OCI-LY3 (cell line): Measurements from ENCODE around the gene PRRT1.

Experiments used
- H2AFZ ChIP-seq: fragments of 200-600, 300-600 bp; shearing (Covaris generic); 2 replicates; pipeline ENCODE4 v1.6.0; 2014; ENCODE audit warnings: antibody characterized with exemption, low read depth, low read length
- H3K27ac ChIP-seq: fragments of 200-600, 300-600 bp; sonication (generic); 2 replicates; pipeline ENCODE4 v1.5.1; 2014; ENCODE audit warnings: mild to moderate bottlenecking, low read length, moderate library complexity, mixed read lengths
- H3K27me3 ChIP-seq: fragments of 200-600, 300-600 bp; sonication (generic); 2 replicates; pipeline ENCODE4 v1.6.1; 2014; ENCODE audit warnings: low read depth, low read length, mixed read lengths
- H3K36me3 ChIP-seq: fragments of 200-600, 300-600 bp; sonication (generic); replicated peaks from 2 replicates; pipeline ENCODE3; 2014; ENCODE audit warnings: low read depth, low read length, mixed read lengths
- H3K4me1 ChIP-seq: fragments of 300-600, 200-600 bp; sonication (generic); 2 replicates; pipeline ENCODE4 v1.6.1; 2014; ENCODE audit warnings: low read length, mixed read lengths
- H3K4me2 ChIP-seq: fragments of 200-600, 300-600 bp; sonication (generic); 2 replicates; pipeline ENCODE4 v1.6.1; 2014; ENCODE audit warnings: low read length, mixed read lengths
- H3K4me3 ChIP-seq: fragments of 300-600, 200-600 bp; sonication (generic); 2 replicates; pipeline ENCODE4 v1.5.1; 2014; ENCODE audit warnings: antibody characterized with exemption, mild to moderate bottlenecking, low read length, moderate library complexity
- H3K79me2 ChIP-seq: fragments of 300-600, 200-600 bp; shearing (Covaris generic); 2 replicates; pipeline ENCODE4 v1.6.1; 2014; ENCODE audit warnings: mild to moderate bottlenecking, low read length, mixed read lengths
- H3K9ac ChIP-seq: fragments of 300-600, 200-600 bp; shearing (Covaris generic); 2 replicates; pipeline ENCODE4 v1.6.0; 2014; ENCODE audit warnings: mild to moderate bottlenecking, low read length, moderate library complexity
- H3K9me3 ChIP-seq: fragments of 200-600, 300-600 bp; shearing (Covaris generic); 2 replicates; pipeline ENCODE4 v1.6.1; 2014; ENCODE audit warnings: low read length, mixed read lengths; ENCODE audit not compliant: insufficient read depth
- H4K20me1 ChIP-seq: fragments of 200-600, 300-600 bp; sonication (generic); 2 replicates; pipeline ENCODE4 v1.6.1; 2016; ENCODE audit warnings: low read length, mixed read lengths; ENCODE audit not compliant: insufficient read depth
- CTCF ChIP-seq: fragments of 200-600, 300-600 bp; sonication (generic); IDR thresholded peaks from 2 replicates; pipeline ENCODE4 v1.5.1; 2014; ENCODE audit warnings: antibody characterized with exemption, low read length, low read depth
- EZH2phosphoT487 ChIP-seq: fragments of 200-600 bp; shearing (Covaris generic); IDR thresholded peaks from 2 replicates; pipeline ENCODE4 v1.6.1; 2018; ENCODE audit warnings: antibody characterized with exemption, mixed run types, low read depth

PRRT1 gene

DNA sequence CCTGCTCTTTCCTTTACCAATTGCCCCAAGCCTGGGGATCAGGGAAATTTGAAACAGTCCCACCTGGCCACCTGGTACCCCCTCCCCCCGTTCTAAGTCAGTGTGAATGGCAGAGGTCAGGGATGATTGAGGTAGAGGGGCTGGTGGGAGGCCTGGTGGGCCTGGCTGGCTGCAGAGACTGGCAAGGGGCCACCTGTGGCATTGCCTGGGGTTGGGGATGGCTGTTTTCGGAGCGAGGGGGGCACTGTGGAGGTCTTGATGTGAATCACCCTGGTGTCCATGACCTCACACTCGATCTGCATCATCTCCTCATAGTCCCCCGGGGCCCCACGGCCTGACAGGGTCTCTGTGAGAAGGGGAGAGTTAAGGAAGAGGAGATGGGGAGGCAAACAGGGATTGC is 36.1 kb downstream of the PRRT1 start:
- Histone ChIP-seq H3K36me3 (peaks cover 6% of the 10 kb centered on the region), H2AFZ (no peak overlapping the region), H3K9ac (no peak overlapping the region), H3K4me3 (no peak overlapping the region), H3K27ac (no peak overlapping the region), H3K9me3 (no peaks in the 10 kb centered on the region), H4K20me1 (no peaks in the 10 kb centered on the region), H3K27me3 (no peaks in the 10 kb centered on the region), H3K79me2 (no peaks in the 10 kb centered on the region), H3K4me1 (no peaks in the 10 kb centered on the region; the same call in 1 of the 2 replicates), H3K4me2 (no peak overlapping the region)
- TF ChIP-seq CTCF (no peak), EZH2phosphoT487 (no peak)

GRCh38 chr6:32114796-32115195 is 36.9 kb downstream of the PRRT1 start:
- H3K9ac ChIP-seq: no peak overlapping the region
- no peak overlapping the region for H3K4me2 ChIP-seq
- H3K36me3 ChIP-seq: peaks cover 6% of the 10 kb centered on the region
- H3K4me1 ChIP-seq: no peaks in the 10 kb centered on the region; the same call in 1 of the 2 replicates
- no peaks in the 10 kb centered on the region for H3K27me3 ChIP-seq
- H3K4me3 ChIP-seq: no peak overlapping the region
- no peak overlapping the region for H2AFZ ChIP-seq
- no peaks in the 10 kb centered on the region for H4K20me1 ChIP-seq
- no peaks in the 10 kb centered on the region for H3K9me3 ChIP-seq
- no peaks in the 10 kb centered on the region for H3K79me2 ChIP-seq
- TF ChIP-seq EZH2phosphoT487 (no peak), CTCF (no peak)
- no peak overlapping the region for H3K27ac ChIP-seq

DNA sequence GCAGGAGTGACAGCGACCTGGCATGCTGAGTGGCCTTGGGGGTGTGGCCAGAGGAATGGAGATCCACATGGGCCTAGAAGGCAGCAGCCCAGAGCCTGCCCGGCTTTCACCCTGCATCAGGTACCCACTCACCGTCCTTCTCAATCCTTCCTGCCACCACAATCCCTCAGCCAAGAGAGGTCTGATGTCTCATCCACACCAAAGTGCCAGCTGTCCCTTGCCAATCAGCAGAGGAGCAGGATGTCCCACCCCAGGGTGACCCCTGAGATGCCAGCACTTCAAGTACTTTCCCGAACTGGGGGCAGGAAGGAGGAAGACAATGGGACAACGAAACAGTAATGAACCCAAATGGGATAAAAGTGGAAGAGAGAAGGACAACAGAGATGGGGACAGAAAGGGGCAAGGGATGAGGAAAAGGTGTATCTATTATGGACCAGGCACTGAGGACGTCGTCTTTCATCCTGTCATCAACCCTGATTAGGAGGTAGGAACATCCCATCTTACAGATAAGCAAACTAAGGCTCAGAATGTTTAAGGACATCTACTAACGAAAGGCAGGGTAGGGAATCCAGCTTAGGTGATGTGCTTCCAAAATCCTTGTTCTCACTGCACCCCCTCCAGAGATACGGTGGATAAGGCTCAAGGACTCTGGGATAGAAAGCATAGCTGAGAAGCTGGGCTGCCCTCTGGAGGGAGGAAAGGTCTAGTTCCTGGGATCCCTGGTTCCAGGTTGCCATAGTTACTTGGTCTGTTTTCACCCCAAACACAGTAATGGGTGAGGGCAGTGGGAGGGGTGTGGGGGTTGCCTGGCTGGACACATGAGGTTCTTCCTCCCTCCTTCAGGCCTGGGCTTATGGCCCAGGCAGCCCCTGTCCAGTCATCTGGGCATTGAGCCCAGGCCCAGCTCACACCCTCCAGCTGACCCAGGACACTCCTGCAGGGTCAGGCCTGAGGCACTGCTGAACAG is 38.1 kb downstream of the PRRT1 start:
- Histone ChIP-seq H3K4me1 (no peaks in the 10 kb centered on the region), H3K9ac (no peak overlapping the region), H3K9me3 (no peaks in the 10 kb centered on the region), H3K27ac (no peak overlapping the region), H3K79me2 (no peaks in the 10 kb centered on the region), H4K20me1 (no peaks in the 10 kb centered on the region), H3K27me3 (no peaks in the 10 kb centered on the region), H3K4me3 (no peak overlapping the region), H2AFZ (no peak overlapping the region), H3K4me2 (no peak overlapping the region), H3K36me3 (peaks cover 5% of the 10 kb centered on the region)
- no peak for TF ChIP-seq CTCF
- TF ChIP-seq EZH2phosphoT487: no peak

GRCh38 chr6:32112431-32112980 is 39.2 kb downstream of the PRRT1 start:
- TF ChIP-seq CTCF: no peak
- TF ChIP-seq EZH2phosphoT487: no peak
- H3K27ac ChIP-seq: no peak overlapping the region
- H3K36me3 ChIP-seq: peaks cover 3% of the 10 kb centered on the region
- no peaks in the 10 kb centered on the region for H3K27me3 ChIP-seq
- no peaks in the 10 kb centered on the region for H3K4me1 ChIP-seq
- no peaks in the 10 kb centered on the region for H3K79me2 ChIP-seq
- no peak overlapping the region for H3K4me3 ChIP-seq
- H4K20me1 ChIP-seq: no peaks in the 10 kb centered on the region
- H2AFZ ChIP-seq: no peak overlapping the region
- H3K9me3 ChIP-seq: no peaks in the 10 kb centered on the region
- H3K4me2 ChIP-seq: no peak overlapping the region
- no peak overlapping the region for H3K9ac ChIP-seq
